ENCODE data around the gene TMEM171. TPM values are rescaled to one million over a fixed set of nuclear protein-coding genes. Genes with fewer than 3 reads are reported as not detected.

TMEM171 gene
- total RNA-seq, 1 experiment from 2014 or later, result 2.7 TPM

- DNase-seq, result peak; percentile 54
- no peak overlapping the region for H3K4me3 ChIP-seq (ENCODE audit: insufficient read depth, low read depth, low read length)
Observed at GRCh38 chr5:73152411-73153388, 32.3 kb downstream of the TMEM171 start.

GRCh38 chr5:73153513-73153912 lies 33.1 kb downstream of the TMEM171 start:
- no peaks in the 10 kb centered on the region for H3K27me3 ChIP-seq (ENCODE audit: control insufficient read depth, insufficient read depth, low read length)
- no peak for DNase-seq
- H3K4me3 ChIP-seq (ENCODE audit: insufficient read depth, low read depth, low read length), result no peak overlapping the region
- H3K36me3 ChIP-seq (replicated peaks; ENCODE audit: control insufficient read depth, insufficient read depth, low read length), result no peaks in the 10 kb centered on the region

More at GRCh38 chr5:73152411-73153388, 32.3 kb downstream of the TMEM171 start:
- H3K36me3 ChIP-seq (replicated peaks; ENCODE audit: control insufficient read depth, insufficient read depth, low read length), result no peaks in the 10 kb centered on the region
- no peaks in the 10 kb centered on the region for H3K27me3 ChIP-seq (ENCODE audit: control insufficient read depth, insufficient read depth, low read length)

GRCh38 chr5:73154208-73155006 lies 34.0 kb downstream of the TMEM171 start:
- no peaks in the 10 kb centered on the region for H3K27me3 ChIP-seq (ENCODE audit: control insufficient read depth, insufficient read depth, low read length)
- H3K4me3 ChIP-seq (ENCODE audit: insufficient read depth, low read depth, low read length), result no peak overlapping the region
- H3K36me3 ChIP-seq (replicated peaks; ENCODE audit: control insufficient read depth, insufficient read depth, low read length), result no peaks in the 10 kb centered on the region
- DNase-seq, result no peak

- H3K27me3 ChIP-seq (ENCODE audit: control insufficient read depth, insufficient read depth, low read length), result no peaks in the 10 kb centered on the region
- no peak for DNase-seq
- no peak overlapping the region for H3K4me3 ChIP-seq (ENCODE audit: insufficient read depth, low read depth, low read length)
- no peaks in the 10 kb centered on the region for H3K36me3 ChIP-seq (replicated peaks; ENCODE audit: control insufficient read depth, insufficient read depth, low read length)
Observed at GRCh38 chr5:73155271-73156222, 35.2 kb downstream of the TMEM171 start.

- H3K27me3 ChIP-seq (ENCODE audit: control insufficient read depth, insufficient read depth, low read length), result no peaks in the 10 kb centered on the region
- no peak for DNase-seq
- no peaks in the 10 kb centered on the region for H3K36me3 ChIP-seq (replicated peaks; ENCODE audit: control insufficient read depth, insufficient read depth, low read length)
- no peak overlapping the region for H3K4me3 ChIP-seq (ENCODE audit: insufficient read depth, low read depth, low read length)
Observed at GRCh38 chr5:73157414-73158303, 37.3 kb downstream of the TMEM171 start.

- Histone ChIP-seq H3K4me3 (ENCODE audit: insufficient read depth, low read depth, low read length) (no peak overlapping the region), H3K36me3 (replicated peaks; ENCODE audit: control insufficient read depth, insufficient read depth, low read length) (no peaks in the 10 kb centered on the region), H3K27me3 (ENCODE audit: control insufficient read depth, insufficient read depth, low read length) (no peaks in the 10 kb centered on the region)
- DNase-seq, result no peak
Observed at GRCh38 chr5:73158313-73158712, 37.9 kb downstream of the TMEM171 start.

- H3K36me3 ChIP-seq (replicated peaks; ENCODE audit: control insufficient read depth, insufficient read depth, low read length), result no peaks in the 10 kb centered on the region
- H3K4me3 ChIP-seq (ENCODE audit: insufficient read depth, low read depth, low read length), result no peak overlapping the region
- H3K27me3 ChIP-seq (ENCODE audit: control insufficient read depth, insufficient read depth, low read length), result no peaks in the 10 kb centered on the region
- no peak for DNase-seq
Observed at GRCh38 chr5:73160239-73160671, 39.9 kb downstream of the TMEM171 start.

GRCh38 chr5:73170522-73170921 lies 50.1 kb downstream of the TMEM171 start:
- no peaks in the 10 kb centered on the region for H3K36me3 ChIP-seq (replicated peaks; ENCODE audit: control insufficient read depth, insufficient read depth, low read length)
- DNase-seq, result peak; percentile 39

GRCh38 chr5:73171495-73171894 lies 51.1 kb downstream of the TMEM171 start:
- Histone ChIP-seq H3K27me3 (ENCODE audit: control insufficient read depth, insufficient read depth, low read length) (no peaks in the 10 kb centered on the region), H3K36me3 (replicated peaks; ENCODE audit: control insufficient read depth, insufficient read depth, low read length) (no peaks in the 10 kb centered on the region), H3K4me3 (ENCODE audit: insufficient read depth, low read depth, low read length) (no peak overlapping the region)
- DNase-seq, result no peak

More at GRCh38 chr5:73170522-73170921, 50.1 kb downstream of the TMEM171 start:
- H3K4me3 ChIP-seq (ENCODE audit: insufficient read depth, low read depth, low read length), result no peak overlapping the region
- no peaks in the 10 kb centered on the region for H3K27me3 ChIP-seq (ENCODE audit: control insufficient read depth, insufficient read depth, low read length)

GRCh38 chr5:73172951-73173350 lies 52.6 kb downstream of the TMEM171 start, which contains the start of gene TMEM174:
TSS of gene TMEM174 (plus strand) at chr5:73173193. CDS start at chr5:73173244, 51 bp downstream.
- Histone ChIP-seq H3K36me3 (replicated peaks; ENCODE audit: control insufficient read depth, insufficient read depth, low read length) (no peaks in the 10 kb centered on the region), H3K4me3 (ENCODE audit: insufficient read depth, low read depth, low read length) (no peak within 1 kb of the TSS), H3K27me3 (ENCODE audit: control insufficient read depth, insufficient read depth, low read length) (no peaks in the 10 kb centered on the region)
- no peak for DNase-seq

- Histone ChIP-seq H3K27me3 (ENCODE audit: control insufficient read depth, insufficient read depth, low read length) (no peaks in the 10 kb centered on the region), H3K36me3 (replicated peaks; ENCODE audit: control insufficient read depth, insufficient read depth, low read length) (no peaks in the 10 kb centered on the region), H3K4me3 (ENCODE audit: insufficient read depth, low read depth, low read length) (no peak overlapping the region)
- no peak for DNase-seq
Observed at GRCh38 chr5:73174100-73174815, 53.9 kb downstream of the TMEM171 start.

GRCh38 chr5:73176250-73176649 lies 55.9 kb downstream of the TMEM171 start:
- H3K27me3 ChIP-seq (ENCODE audit: control insufficient read depth, insufficient read depth, low read length), result no peaks in the 10 kb centered on the region
- H3K4me3 ChIP-seq (ENCODE audit: insufficient read depth, low read depth, low read length), result no peak overlapping the region
- H3K36me3 ChIP-seq (replicated peaks; ENCODE audit: control insufficient read depth, insufficient read depth, low read length), result no peaks in the 10 kb centered on the region
- DNase-seq, result no peak
